Progenitor cell of endocrine pancreas (in vitro differentiated cells): Measurements from ENCODE around the gene IRF2. TPM values are rescaled to one million over a fixed set of nuclear protein-coding genes. Genes with fewer than 3 reads are reported as not detected.

Experiments
- DNase-seq: peaks from one replicate; pipeline ENCODE4 v3.0.0; 2021; ENCODE audit warnings: low spot score; ENCODE audit not compliant: unreplicated experiment
- H3K27ac Mint-ChIP-seq: 2 replicates; pipeline ENCODE4 v1.8.0; 2021; ENCODE audit warnings: mild to moderate bottlenecking, moderate library complexity, mixed read lengths
- H3K27me3 Mint-ChIP-seq: 2 replicates; pipeline ENCODE4 v1.8.0; 2021; ENCODE audit warnings: mixed read lengths
- H3K36me3 Mint-ChIP-seq: 2 replicates; pipeline ENCODE4 v1.8.0; 2022; ENCODE audit warnings: mixed read lengths; ENCODE audit not compliant: insufficient read depth
- H3K4me1 Mint-ChIP-seq: 2 replicates; pipeline ENCODE4 v1.8.0; 2021; ENCODE audit warnings: low read depth, mixed read lengths
- H3K4me3 Mint-ChIP-seq: 2 replicates; pipeline ENCODE4 v1.8.0; 2021; ENCODE audit warnings: low read depth, mild to moderate bottlenecking, moderate library complexity, mixed read lengths
- H3K9me3 Mint-ChIP-seq: 2 replicates; pipeline ENCODE4 v1.8.0; 2021; ENCODE audit warnings: low read depth, mixed read lengths
- total RNA-seq: library from RNA; stranded (reverse); gene quantifications from 2 replicates; pipeline ENCODE4 v1.2.1, GENCODE V29; 2021
- TF ChIP-seq, protein P1 (sequence below): fragments of 200-600 bp; sonication (generic); IDR thresholded peaks from one replicate; pipeline ENCODE4 v1.5.0; 2021; ENCODE audit warnings: antibody characterized with exemption, mild to moderate bottlenecking; ENCODE audit not compliant: unreplicated experiment

The IRF2 gene
- total RNA-seq, 1 donor from 2014 or later = 19.1 TPM

DNA sequence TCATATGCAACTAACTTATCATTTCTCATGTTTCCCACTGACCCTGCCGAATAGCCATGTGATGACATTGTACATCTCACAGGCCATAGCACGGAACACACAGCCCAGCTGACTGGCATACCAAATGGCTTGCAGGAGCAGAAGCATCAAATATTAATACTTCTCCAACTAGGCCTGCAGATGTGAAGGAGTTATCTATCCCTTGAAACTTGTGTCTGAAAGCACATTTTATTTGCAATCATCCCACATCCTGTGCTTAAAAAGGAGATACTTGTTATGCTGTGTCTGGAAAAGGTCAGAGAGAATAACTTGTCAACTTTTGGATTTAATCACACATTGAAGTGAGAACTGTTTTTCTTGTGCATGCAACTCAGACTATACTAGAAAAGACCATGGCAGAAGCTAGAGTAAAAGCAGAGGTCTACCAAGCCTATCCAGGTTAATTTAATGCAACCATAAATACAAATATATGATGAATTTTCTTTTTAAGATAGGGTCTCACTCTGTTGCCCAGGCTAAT lies 100.4 kb downstream of the IRF2 start:
- H3K27me3 Mint-ChIP-seq = no peaks in the 10 kb centered on the region
- H3K9me3 Mint-ChIP-seq = peaks cover 5% of the 10 kb centered on the region
- no peaks in the 10 kb centered on the region for H3K4me1 Mint-ChIP-seq
- no peak overlapping the region for H3K27ac Mint-ChIP-seq
- TF ChIP-seq, protein P1, sequence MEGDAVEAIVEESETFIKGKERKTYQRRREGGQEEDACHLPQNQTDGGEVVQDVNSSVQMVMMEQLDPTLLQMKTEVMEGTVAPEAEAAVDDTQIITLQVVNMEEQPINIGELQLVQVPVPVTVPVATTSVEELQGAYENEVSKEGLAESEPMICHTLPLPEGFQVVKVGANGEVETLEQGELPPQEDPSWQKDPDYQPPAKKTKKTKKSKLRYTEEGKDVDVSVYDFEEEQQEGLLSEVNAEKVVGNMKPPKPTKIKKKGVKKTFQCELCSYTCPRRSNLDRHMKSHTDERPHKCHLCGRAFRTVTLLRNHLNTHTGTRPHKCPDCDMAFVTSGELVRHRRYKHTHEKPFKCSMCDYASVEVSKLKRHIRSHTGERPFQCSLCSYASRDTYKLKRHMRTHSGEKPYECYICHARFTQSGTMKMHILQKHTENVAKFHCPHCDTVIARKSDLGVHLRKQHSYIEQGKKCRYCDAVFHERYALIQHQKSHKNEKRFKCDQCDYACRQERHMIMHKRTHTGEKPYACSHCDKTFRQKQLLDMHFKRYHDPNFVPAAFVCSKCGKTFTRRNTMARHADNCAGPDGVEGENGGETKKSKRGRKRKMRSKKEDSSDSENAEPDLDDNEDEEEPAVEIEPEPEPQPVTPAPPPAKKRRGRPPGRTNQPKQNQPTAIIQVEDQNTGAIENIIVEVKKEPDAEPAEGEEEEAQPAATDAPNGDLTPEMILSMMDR = no peak
- H3K36me3 Mint-ChIP-seq = peaks cover 4% of the 10 kb centered on the region
- DNase-seq = no peak
- no peak overlapping the region for H3K4me3 Mint-ChIP-seq

DNA sequence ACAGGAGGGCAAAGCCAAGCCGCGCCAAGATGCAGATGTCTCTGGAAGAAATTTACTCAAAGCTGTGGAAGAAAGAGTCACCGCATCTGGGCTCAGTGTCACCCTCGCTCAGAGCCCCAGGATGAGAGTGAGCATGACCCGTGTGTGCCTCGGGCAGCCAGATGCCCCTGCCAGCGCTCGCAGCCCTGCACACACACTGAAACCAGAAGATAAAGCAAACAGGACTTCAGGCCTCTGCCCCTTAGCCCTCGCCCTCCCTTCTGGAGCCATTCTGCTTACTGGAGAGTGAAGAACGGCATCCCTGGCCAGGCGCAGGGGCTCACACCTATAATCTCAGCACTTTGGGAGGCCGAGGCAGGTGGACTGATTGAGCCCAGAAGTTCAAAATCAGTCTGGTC lies 103.0 kb downstream of the IRF2 start:
- H3K27me3 Mint-ChIP-seq = no peaks in the 10 kb centered on the region
- H3K9me3 Mint-ChIP-seq = no peaks in the 10 kb centered on the region
- DNase-seq = no peak
- TF ChIP-seq, protein P1 = no peak
- peaks cover 2% of the 10 kb centered on the region for H3K36me3 Mint-ChIP-seq
- no peak overlapping the region for H3K4me3 Mint-ChIP-seq
- H3K27ac Mint-ChIP-seq = no peak overlapping the region
- peaks cover 8% of the 10 kb centered on the region for H3K4me1 Mint-ChIP-seq

DNA sequence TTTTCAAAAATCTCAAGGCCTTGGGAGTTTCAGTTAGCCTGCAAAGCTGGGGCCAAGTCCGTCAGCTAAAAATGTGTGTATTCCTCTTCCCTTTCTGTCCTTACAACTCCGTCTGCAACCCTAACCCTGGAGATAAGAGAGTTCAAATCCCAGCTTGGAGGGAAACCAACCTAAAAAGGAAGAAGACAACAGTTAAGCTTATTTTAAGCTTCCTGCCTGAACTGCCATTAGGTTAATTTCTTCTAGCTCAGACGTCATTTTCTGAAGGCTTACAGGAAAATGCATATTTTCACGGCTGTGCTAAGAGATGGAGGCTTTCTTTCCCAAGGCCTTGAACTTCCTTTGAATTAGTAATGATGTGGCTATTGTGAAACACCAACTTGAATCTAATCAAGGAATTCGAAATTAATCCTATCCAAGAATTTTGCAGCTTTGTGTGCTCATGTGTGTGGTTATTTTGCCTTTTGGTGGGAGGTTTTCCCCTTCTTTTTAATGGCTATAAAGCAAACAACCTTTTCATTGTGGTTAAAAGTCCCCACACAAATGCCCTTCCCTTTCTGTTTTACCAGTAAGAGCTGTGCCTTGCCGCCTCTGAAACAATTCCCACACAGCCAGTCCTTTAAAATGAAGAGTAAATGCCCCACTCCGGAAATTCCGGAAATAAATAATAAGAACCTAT lies 103.5 kb downstream of the IRF2 start:
- H3K27me3 Mint-ChIP-seq = no peaks in the 10 kb centered on the region
- TF ChIP-seq, protein P1 = no peak
- H3K9me3 Mint-ChIP-seq = no peaks in the 10 kb centered on the region
- H3K27ac Mint-ChIP-seq = no peak overlapping the region
- H3K4me3 Mint-ChIP-seq = no peak overlapping the region
- H3K4me1 Mint-ChIP-seq = peaks cover 8% of the 10 kb centered on the region
- peaks cover 1% of the 10 kb centered on the region for H3K36me3 Mint-ChIP-seq
- no peak for DNase-seq

DNA sequence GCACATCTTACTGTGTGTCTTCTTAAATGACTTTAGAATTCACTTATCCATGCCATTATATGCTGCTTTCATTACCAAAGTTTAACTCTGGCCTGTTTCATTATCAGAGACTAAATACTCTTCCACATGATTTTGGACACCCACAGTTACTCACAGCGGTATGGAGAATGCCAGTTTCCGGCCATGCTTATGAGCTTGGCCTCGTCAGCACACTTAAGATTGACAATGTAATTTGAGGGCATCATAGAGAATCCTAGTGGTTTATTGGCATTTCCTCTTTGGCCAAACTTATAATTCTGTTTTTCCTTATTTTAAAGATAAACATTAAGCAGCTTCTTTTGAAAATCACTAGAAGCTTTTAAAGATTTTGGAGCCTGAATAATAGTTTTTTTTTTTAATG lies 104.5 kb downstream of the IRF2 start:
- TF ChIP-seq, protein P1 = no peak
- no peak for DNase-seq
- Mint-ChIP-seq H3K9me3 (no peaks in the 10 kb centered on the region), H3K4me3 (no peak overlapping the region), H3K4me1 (peaks cover 8% of the 10 kb centered on the region), H3K36me3 (peaks cover 1% of the 10 kb centered on the region), H3K27me3 (no peaks in the 10 kb centered on the region), H3K27ac (no peak overlapping the region)

DNA sequence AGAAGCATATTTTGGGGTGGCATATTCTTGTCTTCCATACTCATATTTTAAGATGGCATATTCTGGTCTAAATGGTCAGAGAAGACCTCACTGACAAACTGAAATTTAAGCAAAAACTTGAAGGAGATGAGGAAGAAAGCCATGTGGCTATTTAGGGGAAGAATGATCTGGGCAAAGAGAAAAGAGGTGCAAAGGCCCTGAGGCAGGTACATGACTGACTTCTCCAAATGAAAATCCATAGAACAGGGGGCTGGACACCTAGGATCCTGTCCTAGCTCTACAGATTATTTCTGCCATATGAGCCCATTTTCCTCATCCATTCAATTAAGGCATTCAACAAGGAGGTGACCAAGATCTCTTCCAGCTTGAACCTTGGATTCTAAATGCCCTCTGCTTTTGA lies 105.6 kb downstream of the IRF2 start:
- TF ChIP-seq, protein P1 = no peak
- Mint-ChIP-seq H3K36me3 (peaks cover 1% of the 10 kb centered on the region), H3K4me3 (no peak overlapping the region)

More for the DNA sequence above, 105.6 kb downstream of the IRF2 start:
- Mint-ChIP-seq H3K27me3 (no peaks in the 10 kb centered on the region), H3K9me3 (no peaks in the 10 kb centered on the region), H3K27ac (no peak overlapping the region), H3K4me1 (peaks cover 13% of the 10 kb centered on the region)
- no peak for DNase-seq
